Measurements from ENCODE around the gene MSH5.

MSH5 gene

GRCh38 chr6:31739639-31740396, at the start of gene MSH5:
TSS of gene MSH5 (plus strand) at chr6:31740005. CDS start at chr6:31740467, 462 bp downstream.
- H3K9ac ChIP-seq (ENCODE audit: low read length) = peak within 1 kb of the TSS; percentile 96
- peak within 1 kb of the TSS; percentile 72 for H3K4me3 ChIP-seq (ENCODE audit: low read depth, low read length)
- H3K4me1 ChIP-seq (ENCODE audit: control insufficient read depth, insufficient read depth, low read length) = peaks cover 31% of the 10 kb centered on the region
- peaks cover 28% of the 10 kb centered on the region for H3K36me3 ChIP-seq (ENCODE audit: control insufficient read depth, insufficient read depth, low read length)
- H3K27me3 ChIP-seq (ENCODE audit: control insufficient read depth, insufficient read depth, low read length) = no peaks in the 10 kb centered on the region
- peak within 1 kb of the TSS; percentile 91 for H3K27ac ChIP-seq (ENCODE audit: low read depth, low read length)
- H3K9me3 ChIP-seq (ENCODE audit: control insufficient read depth, insufficient read depth, low read depth, low read length) = no peaks in the 10 kb centered on the region

DNA sequence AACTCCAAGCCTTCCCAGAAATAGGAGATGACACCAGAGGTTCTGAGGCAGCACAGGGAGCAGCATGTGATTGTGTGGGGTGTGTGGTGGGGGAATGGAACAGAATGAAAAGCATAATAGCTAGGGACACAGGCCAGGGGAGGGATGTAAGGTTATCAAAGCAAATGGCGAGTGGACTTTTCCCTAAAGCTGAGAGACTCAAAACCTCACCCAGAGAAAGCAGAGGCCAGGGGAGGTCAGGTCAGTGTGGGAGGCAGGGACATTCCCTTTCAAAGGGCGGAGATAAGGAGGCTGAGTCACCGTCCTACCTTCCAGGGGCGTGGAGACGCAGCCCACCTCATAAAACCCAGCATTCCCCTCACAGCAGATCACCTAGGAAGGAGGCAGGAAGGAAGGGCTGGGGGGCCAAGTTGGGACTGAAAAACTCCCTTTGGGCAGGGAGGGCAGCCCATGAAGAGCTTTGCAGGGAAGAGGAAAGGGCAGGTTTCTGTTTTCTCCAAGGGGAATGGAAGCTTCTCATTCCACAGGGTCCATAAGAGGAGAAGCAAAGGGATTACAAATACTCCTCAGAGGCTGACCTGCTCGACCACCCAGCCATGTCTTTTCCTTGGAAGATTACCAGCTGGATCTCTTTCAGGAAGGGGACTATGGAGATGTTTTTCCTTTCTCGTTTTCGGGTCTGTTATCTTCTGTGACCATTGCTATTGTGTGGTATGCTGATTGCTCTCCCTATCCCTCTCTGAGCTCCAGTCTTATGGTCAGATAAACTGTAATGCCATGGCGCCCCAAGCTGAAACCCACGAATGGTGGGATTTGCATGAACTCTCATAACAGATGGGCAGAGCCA, 49.4 kb upstream of the MSH5 start:
- H3K36me3 ChIP-seq (ENCODE audit: control insufficient read depth, insufficient read depth, low read length) = peaks cover 76% of the 10 kb centered on the region
- H3K9ac ChIP-seq (ENCODE audit: low read length) = no peak overlapping the region
- H3K9me3 ChIP-seq (ENCODE audit: control insufficient read depth, insufficient read depth, low read depth, low read length) = no peaks in the 10 kb centered on the region
- H3K4me1 ChIP-seq (ENCODE audit: control insufficient read depth, insufficient read depth, low read length) = peaks cover 7% of the 10 kb centered on the region; the same call in 1 of the 2 replicates
- H3K27ac ChIP-seq (ENCODE audit: low read depth, low read length) = no peak overlapping the region
- H3K27me3 ChIP-seq (ENCODE audit: control insufficient read depth, insufficient read depth, low read length) = no peaks in the 10 kb centered on the region
- H3K4me3 ChIP-seq (ENCODE audit: low read depth, low read length) = no peak overlapping the region; the same call in 1 of the 2 replicates

- H3K9me3 ChIP-seq (ENCODE audit: control insufficient read depth, insufficient read depth, low read depth, low read length) = no peaks in the 10 kb centered on the region
- no peak overlapping the region for H3K4me3 ChIP-seq (ENCODE audit: low read depth, low read length)
- peaks cover 76% of the 10 kb centered on the region for H3K36me3 ChIP-seq (ENCODE audit: control insufficient read depth, insufficient read depth, low read length)
- H3K27me3 ChIP-seq (ENCODE audit: control insufficient read depth, insufficient read depth, low read length) = no peaks in the 10 kb centered on the region
- no peak overlapping the region for H3K27ac ChIP-seq (ENCODE audit: low read depth, low read length)
- peaks cover 7% of the 10 kb centered on the region; the same call in 1 of the 2 replicates for H3K4me1 ChIP-seq (ENCODE audit: control insufficient read depth, insufficient read depth, low read length)
- no peak overlapping the region for H3K9ac ChIP-seq (ENCODE audit: low read length)
Measured at GRCh38 chr6:31691078-31691463, 48.7 kb upstream of the MSH5 start.

- Histone ChIP-seq H3K27ac (ENCODE audit: low read depth, low read length) (no peak overlapping the region), H3K4me1 (ENCODE audit: control insufficient read depth, insufficient read depth, low read length) (peaks cover 7% of the 10 kb centered on the region; the same call in 1 of the 2 replicates), H3K27me3 (ENCODE audit: control insufficient read depth, insufficient read depth, low read length) (no peaks in the 10 kb centered on the region), H3K9me3 (ENCODE audit: control insufficient read depth, insufficient read depth, low read depth, low read length) (no peaks in the 10 kb centered on the region), H3K36me3 (ENCODE audit: control insufficient read depth, insufficient read depth, low read length) (peaks cover 72% of the 10 kb centered on the region), H3K9ac (ENCODE audit: low read length) (no peak overlapping the region), H3K4me3 (ENCODE audit: low read depth, low read length) (no peak overlapping the region)
Measured at GRCh38 chr6:31691564-31692108, 48.2 kb upstream of the MSH5 start.

DNA sequence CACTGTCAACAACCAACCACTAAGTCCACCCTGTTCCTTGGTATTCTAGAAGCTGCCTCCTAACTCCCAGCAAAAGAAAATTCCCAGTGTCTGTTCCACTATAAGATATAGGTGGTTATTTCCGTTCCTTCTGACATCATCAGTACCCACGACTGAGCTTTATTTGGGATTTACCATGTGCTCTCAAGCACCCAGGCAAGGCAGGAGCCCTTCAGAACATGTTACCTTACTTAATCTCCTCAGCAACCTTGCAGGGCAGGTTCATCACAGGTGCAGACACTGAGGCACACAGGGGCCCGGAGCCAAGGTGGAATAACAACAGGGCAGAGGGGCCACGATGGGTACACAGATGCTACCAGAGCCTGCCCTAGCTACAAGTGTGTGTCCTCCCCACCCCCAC, 47.5 kb upstream of the MSH5 start:
- Histone ChIP-seq H3K36me3 (ENCODE audit: control insufficient read depth, insufficient read depth, low read length) (peaks cover 72% of the 10 kb centered on the region), H3K9ac (ENCODE audit: low read length) (no peak overlapping the region), H3K27me3 (ENCODE audit: control insufficient read depth, insufficient read depth, low read length) (no peaks in the 10 kb centered on the region), H3K27ac (ENCODE audit: low read depth, low read length) (no peak overlapping the region), H3K4me3 (ENCODE audit: low read depth, low read length) (no peak overlapping the region), H3K4me1 (ENCODE audit: control insufficient read depth, insufficient read depth, low read length) (peaks cover 7% of the 10 kb centered on the region; the same call in 1 of the 2 replicates), H3K9me3 (ENCODE audit: control insufficient read depth, insufficient read depth, low read depth, low read length) (no peaks in the 10 kb centered on the region)

DNA sequence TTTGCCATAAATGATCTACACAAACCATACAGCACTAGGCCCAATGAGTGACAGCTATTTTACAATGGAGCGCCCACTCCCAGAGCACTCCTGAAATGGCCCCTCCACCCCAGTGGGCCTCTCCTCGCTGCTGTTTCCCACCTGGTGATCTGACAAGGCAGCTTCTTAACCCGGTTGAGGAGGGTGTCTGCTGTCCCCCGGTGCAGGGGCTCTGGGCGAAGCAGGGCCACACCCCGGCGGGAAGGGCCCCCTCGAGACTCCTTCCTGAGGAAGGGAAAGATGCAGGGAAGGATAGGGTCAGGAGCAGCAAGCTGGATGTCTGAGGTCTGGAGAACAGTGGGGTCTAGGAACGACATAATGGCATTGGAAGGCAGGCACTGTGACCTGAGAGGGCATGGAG, 46.9 kb upstream of the MSH5 start:
- no peaks in the 10 kb centered on the region for H3K9me3 ChIP-seq (ENCODE audit: control insufficient read depth, insufficient read depth, low read depth, low read length)
- no peak overlapping the region for H3K9ac ChIP-seq (ENCODE audit: low read length)
- peaks cover 7% of the 10 kb centered on the region; the same call in 1 of the 2 replicates for H3K4me1 ChIP-seq (ENCODE audit: control insufficient read depth, insufficient read depth, low read length)
- no peaks in the 10 kb centered on the region for H3K27me3 ChIP-seq (ENCODE audit: control insufficient read depth, insufficient read depth, low read length)
- no peak overlapping the region for H3K4me3 ChIP-seq (ENCODE audit: low read depth, low read length)
- H3K36me3 ChIP-seq (ENCODE audit: control insufficient read depth, insufficient read depth, low read length) = peaks cover 71% of the 10 kb centered on the region
- no peak overlapping the region for H3K27ac ChIP-seq (ENCODE audit: low read depth, low read length)

- no peaks in the 10 kb centered on the region for H3K9me3 ChIP-seq (ENCODE audit: control insufficient read depth, insufficient read depth, low read depth, low read length)
- H3K9ac ChIP-seq (ENCODE audit: low read length) = no peak overlapping the region
- no peak overlapping the region for H3K27ac ChIP-seq (ENCODE audit: low read depth, low read length)
- peaks cover 7% of the 10 kb centered on the region; the same call in 1 of the 2 replicates for H3K4me1 ChIP-seq (ENCODE audit: control insufficient read depth, insufficient read depth, low read length)
- H3K36me3 ChIP-seq (ENCODE audit: control insufficient read depth, insufficient read depth, low read length) = peaks cover 64% of the 10 kb centered on the region
- H3K4me3 ChIP-seq (ENCODE audit: low read depth, low read length) = no peak overlapping the region
- H3K27me3 ChIP-seq (ENCODE audit: control insufficient read depth, insufficient read depth, low read length) = no peaks in the 10 kb centered on the region
Measured at GRCh38 chr6:31693535-31693934, 46.3 kb upstream of the MSH5 start.

DNA sequence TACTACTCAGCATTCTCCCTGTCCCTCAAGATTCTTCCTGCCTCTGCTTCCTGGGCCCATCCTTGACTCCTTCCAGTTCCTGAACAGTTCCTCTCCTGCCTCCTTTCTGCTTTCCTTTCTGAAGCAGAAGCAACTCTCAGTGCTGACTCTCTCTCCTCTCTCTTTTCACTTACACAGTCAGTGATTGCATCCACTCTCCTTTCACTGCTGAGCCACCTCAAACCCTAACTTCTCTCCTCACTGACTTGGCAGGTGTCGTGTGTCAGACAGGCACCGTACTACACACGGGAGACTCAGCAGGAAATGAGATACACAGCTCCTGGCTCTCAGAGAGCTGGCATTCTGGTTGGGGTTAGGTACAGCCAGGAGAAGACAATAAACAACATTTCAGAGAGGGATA, 42.2 kb upstream of the MSH5 start:
- peaks cover 39% of the 10 kb centered on the region for H3K36me3 ChIP-seq (ENCODE audit: control insufficient read depth, insufficient read depth, low read length)
- H3K4me1 ChIP-seq (ENCODE audit: control insufficient read depth, insufficient read depth, low read length) = peaks cover 7% of the 10 kb centered on the region
- no peaks in the 10 kb centered on the region for H3K27me3 ChIP-seq (ENCODE audit: control insufficient read depth, insufficient read depth, low read length)
- H3K27ac ChIP-seq (ENCODE audit: low read depth, low read length) = no peak overlapping the region
- no peaks in the 10 kb centered on the region for H3K9me3 ChIP-seq (ENCODE audit: control insufficient read depth, insufficient read depth, low read depth, low read length)
- H3K9ac ChIP-seq (ENCODE audit: low read length) = no peak overlapping the region
- H3K4me3 ChIP-seq (ENCODE audit: low read depth, low read length) = no peak overlapping the region

DNA sequence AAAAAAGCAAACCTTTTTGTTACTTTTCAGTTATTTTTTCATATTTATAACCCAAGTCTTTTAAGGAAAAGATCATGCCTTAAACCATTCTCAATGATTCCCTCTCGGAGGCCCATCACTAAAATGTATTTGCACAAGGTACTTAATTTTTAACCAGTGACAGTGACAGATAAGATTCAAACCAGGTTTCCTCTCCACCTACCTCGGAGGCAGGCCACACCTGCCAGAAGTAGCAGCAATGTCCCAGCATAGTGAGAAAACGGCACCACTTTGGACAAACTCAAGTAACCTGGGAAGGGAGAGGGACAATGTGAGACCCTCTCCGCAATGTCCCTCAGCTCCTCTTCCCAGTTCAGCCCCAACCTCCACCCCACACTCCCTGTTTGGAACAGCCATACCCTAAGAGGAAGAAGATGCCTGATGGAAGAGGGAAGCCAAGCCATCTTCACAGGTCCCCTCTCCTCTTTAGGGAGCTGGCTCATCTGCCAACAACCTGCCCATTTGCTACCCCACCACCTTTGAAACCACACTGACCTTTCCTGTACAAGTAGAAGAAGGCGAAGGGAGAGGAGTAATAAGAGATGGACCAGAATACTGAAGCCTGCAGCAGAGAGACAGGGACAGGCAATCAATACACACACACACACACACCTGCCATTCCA, 38.9 kb upstream of the MSH5 start:
- Histone ChIP-seq H3K4me1 (ENCODE audit: control insufficient read depth, insufficient read depth, low read length) (peaks cover 7% of the 10 kb centered on the region), H3K36me3 (ENCODE audit: control insufficient read depth, insufficient read depth, low read length) (peaks cover 19% of the 10 kb centered on the region), H3K9me3 (ENCODE audit: control insufficient read depth, insufficient read depth, low read depth, low read length) (no peaks in the 10 kb centered on the region), H3K4me3 (ENCODE audit: low read depth, low read length) (no peak overlapping the region), H3K27me3 (ENCODE audit: control insufficient read depth, insufficient read depth, low read length) (no peaks in the 10 kb centered on the region), H3K27ac (ENCODE audit: low read depth, low read length) (no peak overlapping the region), H3K9ac (ENCODE audit: low read length) (no peak overlapping the region)

- Histone ChIP-seq H3K4me3 (ENCODE audit: low read depth, low read length) (peak overlapping the region; percentile 70), H3K27me3 (ENCODE audit: control insufficient read depth, insufficient read depth, low read length) (no peaks in the 10 kb centered on the region), H3K27ac (ENCODE audit: low read depth, low read length) (no peak overlapping the region), H3K4me1 (ENCODE audit: control insufficient read depth, insufficient read depth, low read length) (peaks cover 7% of the 10 kb centered on the region), H3K9ac (ENCODE audit: low read length) (peak overlapping the region; percentile 76), H3K36me3 (ENCODE audit: control insufficient read depth, insufficient read depth, low read length) (peaks cover 15% of the 10 kb centered on the region), H3K9me3 (ENCODE audit: control insufficient read depth, insufficient read depth, low read depth, low read length) (no peaks in the 10 kb centered on the region)
Measured at GRCh38 chr6:31701666-31702404, 38.0 kb upstream of the MSH5 start.

Data from HUES6 (cell line).